Smooth muscle cell (in vitro differentiated cells): ENCODE data around the gene TENT4A. TPM values are rescaled to one million over a fixed set of nuclear protein-coding genes. Genes with fewer than 3 reads are reported as not detected.

Experiments
- DNase-seq: peaks from one replicate; lab custom pipeline; 2025; ENCODE audit not compliant: unreplicated experiment; lab: John Stamatoyannopoulos, UW
- H2AFZ ChIP-seq: fragments of 200-600 bp; sonication (generic); 2 replicates; pipeline ENCODE4 v1.6.0; 2016; ENCODE audit warnings: antibody characterized with exemption, low read depth, mild to moderate bottlenecking
- H3F3A ChIP-seq: fragments of 200-600 bp; sonication (generic); 2 replicates; pipeline ENCODE4 v1.6.0; 2017; ENCODE audit warnings: antibody characterized with exemption, low read depth
- H3K27ac ChIP-seq: fragments of 200-600 bp; sonication (generic); 2 replicates; pipeline ENCODE4 v1.5.1; 2016; ENCODE audit warnings: low read depth, mild to moderate bottlenecking
- H3K27me3 ChIP-seq: fragments of 200-600 bp; sonication (generic); 2 replicates; pipeline ENCODE4 v1.6.1; 2016; ENCODE audit warnings: low read depth, mild to moderate bottlenecking
- H3K36me3 ChIP-seq: fragments of 200-600 bp; sonication (generic); 2 replicates; pipeline ENCODE4 v1.5.1; 2016; ENCODE audit warnings: low read depth
- H3K4me1 ChIP-seq: fragments of 200-600 bp; sonication (generic); 2 replicates; pipeline ENCODE4 v1.5.1; 2016; ENCODE audit warnings: low read depth
- H3K4me2 ChIP-seq: fragments of 200-600 bp; sonication (generic); 2 replicates; pipeline ENCODE4 v1.6.0; 2016; ENCODE audit warnings: mild to moderate bottlenecking
- H3K4me3 ChIP-seq: fragments of 200-600 bp; sonication (generic); 2 replicates; pipeline ENCODE4 v1.5.1; 2016; ENCODE audit warnings: mild to moderate bottlenecking
- H3K79me2 ChIP-seq: fragments of 200-600 bp; sonication (generic); 2 replicates; pipeline ENCODE4 v1.6.0; 2016; ENCODE audit warnings: low read depth, mild to moderate bottlenecking
- H3K9ac ChIP-seq: fragments of 200-600 bp; sonication (generic); 2 replicates; pipeline ENCODE4 v1.6.0; 2016; ENCODE audit warnings: low read depth
- H3K9me3 ChIP-seq: fragments of 200-600 bp; sonication (generic); replicated peaks from 2 replicates; pipeline ENCODE4 v1.5.1; 2016; ENCODE audit warnings: low read depth
- H4K20me1 ChIP-seq: fragments of 200-600 bp; sonication (generic); 2 replicates; pipeline ENCODE4 v1.6.0; 2016; ENCODE audit warnings: low read depth
- whole genome bisulfite sequencing: methylation state at CpG from one replicate; pipeline ENCODE4 v1.1.7; 2016; ENCODE audit warnings: low lambda C conversion rate; 5-methylcytosine and 5-hydroxymethylcytosine counted together
- polyA plus RNA-seq: library from polyadenylated mRNA; unstranded; fragments of >200 nt; fragmentation: Nextera tagmentation; extraction: Ambion mirVana; gene quantifications from 2 replicates; pipeline ENCODE4 v1.2.1, GENCODE V29; 2016
- total RNA-seq: library from RNA; depleted of rRNA; stranded (reverse); fragments of >200 nt; gene quantifications from 2 replicates; pipeline ENCODE4 v1.2.3, GENCODE V29; 2014
- TF ChIP-seq, protein P1 (sequence below): fragments of 200-600 bp; sonication (generic); IDR thresholded peaks from 2 replicates; pipeline ENCODE4 v1.5.1; 2017; ENCODE audit warnings: borderline replicate concordance, mild to moderate bottlenecking, antibody characterized with exemption; ENCODE audit not compliant: insufficient read depth, poor library complexity, severe bottlenecking

TENT4A gene
- total and polyA plus RNA-seq, 2 experiments from 2014 or later = 10.0 to 16.2 TPM

DNA sequence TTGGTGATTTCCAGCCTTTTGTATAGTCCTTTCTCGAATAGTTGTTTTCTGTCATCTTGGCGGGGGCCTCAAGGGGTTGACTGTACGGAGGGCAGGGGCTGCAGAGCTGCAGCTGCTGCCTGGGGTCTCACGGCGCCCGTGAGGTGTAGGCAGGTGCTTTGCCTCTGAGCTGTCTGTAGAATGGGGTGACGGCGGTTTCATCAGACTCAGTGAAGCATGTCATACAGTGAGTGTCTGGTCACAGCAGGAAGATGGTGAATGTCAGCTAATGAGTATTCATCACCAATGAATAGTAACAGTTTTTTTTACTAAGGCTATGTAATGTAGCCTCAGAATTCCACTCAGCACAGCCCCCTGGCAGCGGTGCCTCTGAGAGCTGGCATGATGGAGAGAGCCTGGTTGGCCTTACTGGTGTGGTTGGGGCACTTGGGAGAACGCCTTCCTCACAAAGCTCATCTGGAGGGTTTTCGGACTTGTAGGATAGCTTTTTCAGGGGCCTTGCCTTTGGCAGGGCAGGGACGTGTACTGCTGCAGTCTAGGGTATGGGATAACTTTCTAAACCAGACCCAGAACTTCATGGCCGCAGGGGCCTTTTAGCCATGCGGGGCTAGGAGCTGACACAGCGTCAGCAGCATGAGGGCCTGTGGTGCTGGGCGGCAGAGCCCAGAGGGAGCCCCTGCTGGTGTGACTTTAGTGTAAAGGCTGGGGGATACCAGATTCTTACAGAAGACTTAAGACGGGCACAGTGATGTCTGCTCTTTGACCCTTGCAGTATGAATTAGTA is 15.0 kb downstream of the TENT4A start:
- Histone ChIP-seq H3F3A (peaks cover 8% of the 10 kb centered on the region), H2AFZ (no peak overlapping the region), H3K4me3 (no peak overlapping the region), H3K27me3 (no peaks in the 10 kb centered on the region), H3K4me2 (no peak overlapping the region), H3K4me1 (peaks cover 23% of the 10 kb centered on the region), H4K20me1 (peaks cover 100% of the 10 kb centered on the region), H3K9me3 (no peaks in the 10 kb centered on the region), H3K27ac (no peak overlapping the region), H3K79me2 (peaks cover 100% of the 10 kb centered on the region), H3K36me3 (no peaks in the 10 kb centered on the region), H3K9ac (no peak overlapping the region)
- DNase-seq = no peak
- WGBS = 84% methylated on average over 17 of the region's 17 CpGs
- TF ChIP-seq, protein P1, sequence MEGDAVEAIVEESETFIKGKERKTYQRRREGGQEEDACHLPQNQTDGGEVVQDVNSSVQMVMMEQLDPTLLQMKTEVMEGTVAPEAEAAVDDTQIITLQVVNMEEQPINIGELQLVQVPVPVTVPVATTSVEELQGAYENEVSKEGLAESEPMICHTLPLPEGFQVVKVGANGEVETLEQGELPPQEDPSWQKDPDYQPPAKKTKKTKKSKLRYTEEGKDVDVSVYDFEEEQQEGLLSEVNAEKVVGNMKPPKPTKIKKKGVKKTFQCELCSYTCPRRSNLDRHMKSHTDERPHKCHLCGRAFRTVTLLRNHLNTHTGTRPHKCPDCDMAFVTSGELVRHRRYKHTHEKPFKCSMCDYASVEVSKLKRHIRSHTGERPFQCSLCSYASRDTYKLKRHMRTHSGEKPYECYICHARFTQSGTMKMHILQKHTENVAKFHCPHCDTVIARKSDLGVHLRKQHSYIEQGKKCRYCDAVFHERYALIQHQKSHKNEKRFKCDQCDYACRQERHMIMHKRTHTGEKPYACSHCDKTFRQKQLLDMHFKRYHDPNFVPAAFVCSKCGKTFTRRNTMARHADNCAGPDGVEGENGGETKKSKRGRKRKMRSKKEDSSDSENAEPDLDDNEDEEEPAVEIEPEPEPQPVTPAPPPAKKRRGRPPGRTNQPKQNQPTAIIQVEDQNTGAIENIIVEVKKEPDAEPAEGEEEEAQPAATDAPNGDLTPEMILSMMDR = no peak

DNA sequence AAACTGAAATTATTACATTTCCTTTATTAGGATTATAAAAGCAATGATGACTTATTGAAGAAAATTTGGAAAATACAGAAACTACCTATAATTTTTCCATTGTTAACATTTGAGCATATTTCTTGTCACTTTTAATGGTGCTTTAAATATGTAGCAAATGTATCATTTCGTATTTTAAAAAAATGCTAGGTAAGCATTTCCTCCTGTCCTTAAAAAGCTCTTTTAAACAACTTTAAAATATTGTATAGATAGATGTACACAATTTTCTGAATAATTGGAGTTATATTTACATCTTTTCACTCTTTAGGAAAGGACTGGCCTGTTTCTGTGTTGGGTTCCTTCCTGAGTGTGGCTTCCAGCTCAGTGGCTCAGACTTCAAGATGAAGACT is 15.6 kb downstream of the TENT4A start:
- H3K4me2 ChIP-seq = no peak overlapping the region
- no peak for DNase-seq
- H3K27me3 ChIP-seq = no peaks in the 10 kb centered on the region
- H3K4me1 ChIP-seq = peaks cover 24% of the 10 kb centered on the region
- peaks cover 100% of the 10 kb centered on the region for H4K20me1 ChIP-seq
- no peak overlapping the region for H3K9ac ChIP-seq
- no peaks in the 10 kb centered on the region for H3K36me3 ChIP-seq
- TF ChIP-seq, protein P1 = no peak
- H3K4me3 ChIP-seq = no peak overlapping the region
- WGBS = 97% methylated on average over 1 of the region's 1 CpG
- no peak overlapping the region for H2AFZ ChIP-seq
- H3K9me3 ChIP-seq = no peaks in the 10 kb centered on the region
- peaks cover 98% of the 10 kb centered on the region for H3K79me2 ChIP-seq
- H3F3A ChIP-seq = peaks cover 8% of the 10 kb centered on the region
- no peak overlapping the region for H3K27ac ChIP-seq

DNA sequence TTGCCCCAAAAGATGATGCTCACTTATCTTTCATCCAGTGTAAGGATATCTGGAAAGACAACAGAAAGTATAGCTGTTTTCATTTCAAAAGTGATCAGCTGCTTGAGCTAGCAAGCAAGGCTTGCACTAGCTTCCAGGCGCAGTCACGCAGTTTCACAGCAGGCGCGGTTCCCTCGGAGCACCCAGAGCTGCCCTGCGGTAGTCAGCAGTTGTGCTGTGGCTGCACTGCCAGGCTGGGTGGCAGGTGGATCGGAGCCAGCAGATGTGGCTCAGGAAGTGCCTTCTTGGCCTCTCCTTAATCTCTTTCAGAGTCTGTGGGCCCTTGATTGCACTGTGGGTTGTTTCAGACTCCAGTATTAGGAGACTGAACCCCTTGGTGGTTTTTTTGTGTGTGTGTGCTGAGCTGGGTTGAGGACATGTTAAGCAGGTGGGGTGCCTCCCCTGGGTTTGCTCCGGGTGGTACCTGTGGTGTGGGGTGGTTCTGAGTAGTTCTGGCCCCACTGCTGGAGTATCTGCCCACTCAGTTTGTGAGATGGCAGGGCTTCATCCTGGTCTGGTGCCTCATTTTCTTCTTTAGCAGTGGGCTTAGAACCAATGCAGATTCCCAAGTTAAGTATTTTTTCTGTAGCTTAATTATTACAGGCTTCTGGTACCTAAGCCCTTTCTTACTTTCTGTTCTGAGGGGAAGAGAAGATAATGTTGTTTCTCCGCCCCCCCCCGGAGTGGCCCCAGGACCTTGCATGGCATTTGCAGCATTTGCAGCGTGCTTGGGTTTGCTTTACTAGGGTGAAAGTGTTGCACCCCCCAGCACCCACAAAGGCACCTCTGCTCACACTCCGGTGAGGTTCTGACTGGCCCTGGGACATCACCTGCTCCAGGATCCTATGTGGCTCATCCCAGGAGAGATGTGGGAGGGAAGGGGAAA is 16.4 kb downstream of the TENT4A start:
- Histone ChIP-seq H3K4me3 (no peak overlapping the region), H3F3A (peaks cover 8% of the 10 kb centered on the region), H3K4me1 (peaks cover 24% of the 10 kb centered on the region), H3K79me2 (peaks cover 98% of the 10 kb centered on the region), H3K36me3 (no peaks in the 10 kb centered on the region), H3K4me2 (no peak overlapping the region), H3K27me3 (no peaks in the 10 kb centered on the region), H4K20me1 (peaks cover 100% of the 10 kb centered on the region), H2AFZ (no peak overlapping the region), H3K9me3 (no peaks in the 10 kb centered on the region), H3K9ac (no peak overlapping the region), H3K27ac (no peak overlapping the region)
- DNase-seq = no peak
- TF ChIP-seq, protein P1 = no peak
- 92% methylated on average over 12 of the region's 12 CpGs for WGBS
